Epithelial cell of prostate (primary cell): Measurements from ENCODE around the gene STIMATE.

Experiments
- DNase-seq: peaks from one replicate; pipeline ENCODE4 v3.0.0-alpha.2; 2011; ENCODE audit warnings: low read depth, low spot score
- H3K27ac ChIP-seq: fragments of 450-650 bp; 2 replicates; pipeline ENCODE4 v1.5.1; 2017; ENCODE audit warnings: mild to moderate bottlenecking

The STIMATE gene

DNA sequence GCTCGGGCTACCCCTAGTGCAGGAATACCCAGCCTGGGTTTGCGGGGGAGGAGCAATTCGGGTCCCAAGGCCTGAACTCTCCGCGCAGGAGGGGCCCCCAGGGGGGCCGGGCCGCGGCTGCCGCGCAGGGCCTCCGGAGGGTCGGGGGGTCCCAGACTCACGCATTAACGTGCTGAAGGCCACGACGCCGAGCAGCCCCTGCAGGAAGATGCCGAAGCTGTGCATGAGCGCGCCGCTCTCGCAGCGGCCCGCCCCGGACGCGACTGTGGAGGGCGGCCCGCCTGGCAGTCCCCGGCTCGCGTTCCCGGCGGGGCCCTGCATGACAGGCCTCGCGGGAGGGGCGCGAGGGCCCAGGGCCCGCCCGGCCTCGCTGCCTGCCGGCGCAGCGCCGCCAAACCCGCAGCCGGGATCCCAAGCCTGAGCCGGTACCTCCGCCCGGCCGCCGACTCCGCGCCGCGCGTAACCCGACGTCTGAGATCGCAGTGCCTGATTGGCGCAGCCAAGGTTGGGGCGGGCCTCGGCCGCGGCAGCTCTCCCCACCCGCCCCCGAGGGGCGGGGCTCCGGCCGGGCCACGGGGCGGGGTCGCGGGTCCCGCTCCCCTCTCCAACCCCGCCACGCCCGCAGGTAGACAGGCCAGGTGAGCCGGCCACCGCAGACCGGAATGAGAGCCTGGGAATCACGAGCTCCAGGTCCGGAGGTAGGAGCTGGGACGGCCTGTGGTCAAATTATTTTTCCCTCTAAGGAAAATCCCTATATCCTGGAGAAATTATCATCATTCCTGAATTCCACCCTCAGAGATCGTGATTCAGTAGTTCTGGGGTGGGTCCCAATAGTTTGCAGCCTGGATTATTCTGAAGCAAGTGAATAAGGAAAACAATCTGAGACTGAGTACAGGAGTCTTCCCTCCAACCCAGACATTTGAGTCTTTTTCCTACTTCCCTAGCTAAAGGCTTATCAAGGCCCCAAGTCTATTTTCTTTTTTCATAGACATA lies at the start of gene STIMATE:
Gene STIMATE (minus strand): TSS at position 419 of the 993 bp plus-strand sequence. CDS start 98 bp downstream, at position 321.
- peak; percentile 27 for DNase-seq
- peak within 1 kb of the TSS; percentile 21 for H3K27ac ChIP-seq

DNA sequence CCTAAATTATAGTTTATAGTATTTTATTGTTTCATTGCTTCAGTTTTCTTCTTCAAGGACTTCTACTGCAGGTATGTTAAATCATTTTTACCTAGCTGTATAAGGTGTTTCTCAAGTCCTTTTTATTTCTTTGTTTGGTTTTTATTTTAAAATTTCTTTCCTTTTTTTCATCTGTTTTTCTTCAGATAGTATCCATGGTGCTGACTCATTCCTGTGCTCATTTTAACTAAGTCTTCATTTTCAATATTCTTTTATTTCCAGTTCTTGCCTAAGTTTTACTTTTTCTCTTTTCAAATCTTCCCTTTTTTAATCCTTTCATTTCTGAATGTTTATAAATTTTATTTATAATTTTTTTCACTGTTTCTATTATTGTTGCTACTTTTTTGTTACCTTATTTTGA lies 42.3 kb upstream of the STIMATE start:
- DNase-seq: no peak
- no peak overlapping the region for H3K27ac ChIP-seq

DNA sequence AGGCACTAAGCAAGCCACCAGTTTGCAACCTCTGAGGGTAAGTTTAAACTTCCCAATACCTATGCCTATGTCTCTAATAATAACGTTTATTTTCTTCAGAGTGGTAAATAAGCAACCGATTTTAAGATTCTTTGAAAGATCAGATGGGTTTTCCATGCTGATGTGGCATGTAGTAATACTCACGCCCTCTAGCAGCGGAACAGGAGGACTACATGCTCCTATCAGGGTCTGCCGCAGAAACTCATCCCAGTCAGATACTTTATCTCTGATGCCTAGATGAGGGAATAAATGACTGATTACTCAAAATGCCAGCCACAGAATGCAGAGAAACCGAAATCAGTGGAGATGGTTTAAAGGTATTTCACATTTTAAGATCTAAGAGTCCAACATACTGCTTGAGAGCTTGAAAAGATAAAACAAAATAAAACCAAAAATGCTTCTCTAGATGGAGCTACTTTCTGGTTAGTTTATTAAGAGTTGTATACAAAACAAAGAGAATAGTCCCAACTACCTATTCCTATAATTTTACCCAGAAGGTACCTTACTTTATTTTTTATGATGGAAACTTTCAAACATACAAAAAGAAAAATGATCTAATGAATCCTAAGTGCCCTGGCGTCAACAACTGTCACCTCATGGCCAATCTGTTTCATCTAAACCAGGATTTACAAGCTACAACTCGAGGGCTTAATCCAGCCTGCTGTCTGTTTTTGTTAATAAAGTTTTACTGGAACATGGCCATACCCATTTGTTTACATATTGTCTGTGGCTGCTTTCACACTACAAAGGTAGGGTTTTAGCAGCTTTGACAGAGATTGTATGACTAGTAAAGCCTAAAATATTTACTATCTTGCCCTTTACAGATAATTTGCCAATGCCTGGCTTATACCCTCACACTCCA lies 37.5 kb upstream of the STIMATE start:
- DNase-seq: no peak
- H3K27ac ChIP-seq: no peak overlapping the region

DNA sequence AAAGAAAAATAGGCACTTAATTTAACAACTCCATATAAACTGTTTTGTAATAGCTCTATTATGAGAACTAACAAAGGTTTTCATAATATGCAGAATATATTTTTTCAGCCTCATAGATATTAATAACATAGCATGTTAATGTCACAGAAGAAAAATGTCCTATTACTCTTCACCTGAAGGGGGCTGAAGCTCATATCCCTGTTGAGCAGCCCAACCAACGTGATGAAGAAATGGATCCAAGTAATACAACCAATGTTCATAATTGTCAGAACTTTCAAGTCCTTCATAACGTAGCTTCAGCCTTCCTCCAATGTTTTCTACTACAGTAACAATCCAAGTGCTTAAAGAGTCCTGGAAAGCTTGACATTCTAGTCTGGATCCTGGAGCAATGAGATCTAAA lies 34.5 kb upstream of the STIMATE start:
- DNase-seq: no peak
- no peak overlapping the region for H3K27ac ChIP-seq

DNA sequence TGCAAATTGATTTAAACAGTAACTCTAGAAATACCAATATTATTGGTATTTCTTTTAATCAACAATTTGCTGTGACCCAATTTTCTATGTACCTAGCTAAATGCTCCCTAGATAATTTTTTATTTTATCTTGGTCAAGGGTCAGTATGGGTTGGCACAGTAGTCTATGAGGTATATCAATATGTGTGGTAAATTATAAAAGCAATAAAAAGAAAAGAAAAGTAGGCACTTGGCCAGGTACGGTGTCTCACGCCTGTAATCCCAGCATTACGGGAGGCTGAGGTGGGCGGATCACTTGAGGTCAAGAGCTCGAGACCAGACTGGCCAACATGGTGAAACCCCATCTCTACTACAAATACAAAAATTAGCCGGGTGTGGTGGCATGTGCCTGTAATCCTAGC lies 34.0 kb upstream of the STIMATE start:
- no peak overlapping the region for H3K27ac ChIP-seq

DNA sequence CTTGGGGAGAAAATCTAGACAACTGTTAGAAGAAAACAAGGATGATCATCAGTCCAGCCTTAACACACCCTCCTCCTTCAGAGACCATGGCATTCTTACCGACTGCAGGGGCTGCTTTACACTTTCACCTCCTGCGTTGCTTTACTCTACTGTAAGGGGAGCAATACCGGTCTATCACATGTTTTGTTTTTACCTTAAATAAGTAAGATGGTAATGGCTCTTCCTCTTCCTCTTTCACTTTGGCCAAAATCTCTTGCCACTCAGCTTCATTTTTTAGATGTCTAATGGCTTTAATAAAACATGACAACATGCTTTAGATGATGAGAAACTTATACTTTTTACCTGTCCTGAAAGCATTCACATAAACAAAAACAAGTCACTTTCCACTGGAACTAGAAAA lies 33.4 kb upstream of the STIMATE start:
- H3K27ac ChIP-seq: no peak overlapping the region

More for the DNA sequence above, 34.0 kb upstream of the STIMATE start:
- DNase-seq: no peak

DNA sequence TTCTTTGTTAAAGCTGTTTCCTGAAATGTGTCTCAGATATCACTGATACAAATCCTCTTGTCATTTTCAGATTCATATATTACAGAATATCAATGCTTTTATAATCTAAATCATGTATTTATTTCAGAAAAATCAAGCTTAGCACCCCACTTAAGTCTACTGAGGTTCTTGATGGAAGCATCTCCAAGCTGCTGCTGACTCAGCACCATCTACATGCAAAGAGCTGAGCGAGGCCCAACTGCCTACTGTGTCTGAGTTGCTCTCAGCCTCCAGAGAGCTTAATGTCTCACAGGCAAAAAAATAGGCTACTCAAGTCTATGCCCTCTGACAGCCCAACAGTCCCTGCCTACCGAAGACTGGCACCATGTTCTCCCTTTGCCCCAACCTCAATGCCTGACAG lies 29.2 kb upstream of the STIMATE start:
- DNase-seq: no peak
- no peak overlapping the region for H3K27ac ChIP-seq

More for the DNA sequence above, 33.4 kb upstream of the STIMATE start:
- no peak for DNase-seq

DNA sequence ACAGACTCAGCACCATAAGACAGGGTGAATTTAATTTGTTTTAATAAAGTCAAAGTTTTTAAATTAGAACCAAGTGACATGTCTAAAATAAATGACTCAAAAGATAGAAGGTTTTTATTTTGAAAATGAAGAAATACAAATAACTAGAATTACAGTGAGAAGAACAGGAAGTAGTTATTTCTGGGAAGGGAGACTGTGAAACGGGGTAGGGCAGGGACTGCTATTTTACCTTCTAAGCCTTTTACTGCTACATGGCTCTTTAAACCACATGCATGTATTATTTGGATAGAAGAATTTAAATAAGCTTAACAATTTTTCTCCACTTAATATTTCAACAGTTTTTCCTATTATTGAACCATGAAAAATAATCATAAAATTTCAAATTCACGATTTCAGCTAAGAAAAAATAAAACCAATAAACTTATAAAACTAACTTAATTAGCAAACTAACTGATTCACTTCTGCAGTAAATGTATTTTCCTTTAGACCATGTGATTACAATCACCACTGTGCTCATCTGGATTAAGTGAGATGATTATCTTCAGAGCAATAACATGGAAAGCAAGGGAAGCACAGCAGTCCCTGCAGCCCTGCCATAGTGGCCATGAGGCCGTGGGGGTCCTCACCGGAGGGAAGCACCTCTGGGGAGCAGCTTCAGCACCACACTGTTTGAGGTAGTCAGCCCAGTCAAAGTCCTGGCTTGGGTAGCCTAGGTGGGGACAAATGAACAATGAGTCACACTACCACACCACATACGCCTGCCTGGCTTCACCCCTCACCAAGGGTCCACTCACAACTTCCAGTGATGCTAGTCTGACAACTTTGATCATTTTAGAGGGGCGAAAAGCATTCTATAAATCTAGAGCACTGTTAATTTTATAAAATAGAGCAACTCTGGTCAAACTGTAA lies 28.3 kb upstream of the STIMATE start:
- no peak for DNase-seq
- H3K27ac ChIP-seq: no peak overlapping the region

DNA sequence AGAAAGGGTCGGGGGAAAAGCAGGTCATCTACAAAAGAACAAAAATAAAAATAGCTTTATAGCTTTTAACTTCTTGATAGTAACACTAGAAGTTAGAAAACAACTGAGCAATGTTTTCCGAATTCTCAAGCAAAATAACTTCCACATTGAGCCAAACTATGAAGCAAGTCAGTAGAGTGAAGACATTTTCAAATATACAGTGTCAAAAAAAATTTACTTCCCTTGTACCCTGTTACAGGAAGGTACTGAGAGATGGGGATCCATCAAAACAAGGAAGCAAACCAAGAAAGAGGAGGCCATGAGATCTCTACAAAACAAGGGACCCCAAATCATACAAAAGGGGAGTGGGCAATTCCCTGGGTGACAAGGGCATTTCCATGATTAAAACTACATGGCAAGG lies 26.6 kb upstream of the STIMATE start:
- DNase-seq: no peak
- H3K27ac ChIP-seq: no peak overlapping the region

DNA sequence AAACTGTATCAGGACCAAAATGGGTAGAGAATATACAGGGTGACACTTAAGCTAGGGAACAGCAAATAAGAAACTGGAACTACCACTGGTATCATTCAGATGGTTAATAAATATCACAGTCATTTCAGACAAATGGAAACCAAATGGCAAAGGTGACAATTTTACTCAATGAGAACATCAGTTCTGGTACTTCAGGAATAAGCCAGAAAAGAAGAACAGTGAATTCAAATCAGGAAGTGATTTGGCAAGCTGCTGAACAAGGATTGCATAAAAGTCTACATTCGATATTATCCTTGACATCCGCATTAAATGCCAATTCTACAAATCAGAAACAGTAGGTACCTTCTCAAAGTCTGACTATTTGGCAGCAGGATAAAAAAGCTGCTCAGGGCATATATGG lies 23.5 kb upstream of the STIMATE start:
- no peak for DNase-seq
- H3K27ac ChIP-seq: no peak overlapping the region

DNA sequence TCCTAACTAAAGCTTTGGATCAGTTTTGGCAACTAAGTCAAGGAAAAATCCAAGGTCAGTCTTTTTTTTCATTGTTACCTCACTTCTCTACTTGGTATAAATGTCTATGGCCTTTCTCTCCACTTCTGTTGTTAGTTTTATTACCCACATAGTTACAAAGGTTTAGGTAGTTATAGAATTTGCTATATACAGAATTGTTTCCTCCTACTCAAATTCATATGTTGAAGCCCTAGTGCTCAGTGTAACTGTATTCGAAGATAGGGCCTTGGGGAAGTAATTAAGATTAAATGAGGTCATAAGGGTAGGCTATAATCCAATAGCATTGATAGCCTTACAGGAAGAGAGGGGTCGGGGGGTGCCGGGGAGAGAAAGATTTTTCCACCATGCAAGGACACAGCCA lies 19.7 kb upstream of the STIMATE start:
- no peak for DNase-seq

DNA sequence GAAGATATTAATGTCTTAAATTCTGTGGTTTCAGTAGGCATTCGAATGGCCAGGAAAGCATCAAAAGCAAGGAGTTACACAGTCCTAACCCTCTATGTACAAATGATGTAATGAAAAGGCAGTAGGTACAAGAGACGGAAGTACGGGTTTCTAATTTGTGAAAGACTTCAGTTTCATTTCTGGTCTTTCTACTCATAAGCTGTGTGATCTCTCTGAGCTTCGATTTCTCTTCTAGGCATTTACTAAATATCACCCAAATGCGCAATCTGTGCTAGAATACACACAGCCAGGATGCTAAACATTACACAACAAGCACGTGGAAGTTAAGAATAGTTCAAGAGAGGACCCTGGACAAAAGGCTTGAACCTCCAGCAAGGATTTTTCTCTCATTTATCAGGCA lies 17.9 kb upstream of the STIMATE start:
- no peak for DNase-seq
- H3K27ac ChIP-seq: no peak overlapping the region

More for the DNA sequence above, 19.7 kb upstream of the STIMATE start:
- H3K27ac ChIP-seq: no peak overlapping the region

DNA sequence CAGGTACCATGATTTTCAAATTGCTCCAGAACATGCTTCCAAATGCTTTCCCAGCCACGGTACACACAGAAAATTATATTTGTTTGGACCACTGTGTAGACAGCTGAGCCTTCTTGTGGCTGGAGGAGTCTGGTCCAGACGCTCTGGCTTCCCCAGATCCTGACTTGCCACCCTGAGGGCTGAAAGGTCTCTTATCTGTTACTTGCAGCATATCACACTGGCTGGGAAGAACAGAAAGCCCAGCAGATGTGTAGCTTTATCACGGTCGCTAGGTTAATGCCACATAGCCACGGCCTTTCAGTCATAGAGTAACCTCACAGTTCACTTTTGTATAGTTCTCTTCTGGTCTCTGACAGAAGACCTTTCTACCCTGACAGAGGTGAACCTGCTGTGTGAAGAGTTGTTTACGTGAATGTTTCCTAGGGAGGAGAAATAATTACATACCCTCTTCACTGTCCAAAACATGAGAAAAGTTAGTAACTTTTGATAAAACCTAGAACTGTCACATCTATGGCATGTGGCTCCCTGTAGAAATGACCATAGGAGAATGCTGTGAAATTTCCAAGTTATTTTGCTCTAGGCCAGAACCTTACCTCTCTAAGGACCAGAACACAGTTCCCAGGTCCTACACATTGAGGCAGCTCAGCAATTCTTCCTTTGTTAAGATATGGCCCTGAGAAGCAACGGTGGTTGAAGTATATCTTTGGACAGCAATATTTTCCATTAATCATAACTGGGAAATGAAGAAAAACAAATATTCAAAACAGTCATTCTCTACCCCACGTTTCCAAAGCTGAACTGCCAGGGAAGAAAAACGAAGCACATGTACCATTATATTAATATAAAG lies 15.8 kb upstream of the STIMATE start:
- H3K27ac ChIP-seq: no peak overlapping the region
- DNase-seq: no peak

DNA sequence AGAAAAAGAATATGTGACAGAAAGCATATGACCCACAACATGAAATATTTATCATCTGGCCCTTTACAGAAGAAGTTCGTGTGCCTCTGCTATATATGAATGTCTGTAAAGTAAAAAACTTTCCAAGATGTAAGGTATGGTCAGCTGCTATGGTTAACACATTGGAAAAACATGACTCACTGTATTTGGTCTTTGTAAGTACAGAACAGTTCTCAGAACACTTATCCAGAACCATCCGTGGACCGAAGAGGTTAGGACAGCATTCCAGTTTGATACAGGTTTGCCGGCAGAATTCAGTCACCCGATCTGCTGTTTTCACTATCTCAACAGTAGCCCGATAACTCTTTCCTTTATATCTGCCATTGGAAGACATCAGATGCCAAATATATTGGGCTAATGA lies 13.5 kb upstream of the STIMATE start:
- no peak for DNase-seq
- no peak overlapping the region for H3K27ac ChIP-seq

DNA sequence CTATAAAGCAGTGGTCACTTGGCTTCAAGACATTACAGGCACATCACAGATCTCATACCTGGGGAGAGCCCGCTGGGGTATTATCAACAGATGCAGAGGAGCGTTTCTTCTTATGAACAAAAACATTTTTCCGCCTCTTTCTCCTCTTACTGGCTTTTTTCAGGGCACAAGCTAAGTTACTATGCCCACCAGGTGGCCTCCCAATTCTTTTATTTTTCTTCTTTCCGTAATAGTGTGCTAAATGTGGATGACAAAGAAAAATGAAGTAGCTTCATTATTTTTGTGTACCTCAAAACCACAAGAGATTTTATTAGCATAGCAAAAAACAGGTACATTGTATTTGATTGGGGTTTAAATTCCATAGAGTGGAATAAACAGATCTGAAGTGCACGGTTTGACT lies 10.1 kb upstream of the STIMATE start:
- no peak overlapping the region for H3K27ac ChIP-seq
- DNase-seq: no peak

DNA sequence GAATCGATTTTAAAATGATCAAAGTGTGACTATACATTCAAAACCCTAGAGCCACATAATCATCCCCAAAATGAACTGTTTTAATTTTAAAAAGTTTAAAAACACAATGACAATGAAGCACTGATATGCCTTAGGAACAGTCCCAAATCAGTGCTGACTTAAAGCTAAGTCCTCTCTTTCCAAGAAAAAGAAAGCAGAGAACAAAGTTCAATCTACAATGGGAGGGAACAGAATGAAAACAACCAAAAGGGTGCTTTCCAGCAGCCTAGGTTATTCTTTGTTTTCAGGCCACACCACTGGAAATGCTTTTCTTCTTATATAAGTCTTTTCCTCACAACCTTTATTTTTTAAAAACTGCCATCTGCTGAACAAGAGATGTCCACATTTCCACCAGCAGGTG lies 7.2 kb upstream of the STIMATE start:
- no peak overlapping the region for H3K27ac ChIP-seq
- no peak for DNase-seq

DNA sequence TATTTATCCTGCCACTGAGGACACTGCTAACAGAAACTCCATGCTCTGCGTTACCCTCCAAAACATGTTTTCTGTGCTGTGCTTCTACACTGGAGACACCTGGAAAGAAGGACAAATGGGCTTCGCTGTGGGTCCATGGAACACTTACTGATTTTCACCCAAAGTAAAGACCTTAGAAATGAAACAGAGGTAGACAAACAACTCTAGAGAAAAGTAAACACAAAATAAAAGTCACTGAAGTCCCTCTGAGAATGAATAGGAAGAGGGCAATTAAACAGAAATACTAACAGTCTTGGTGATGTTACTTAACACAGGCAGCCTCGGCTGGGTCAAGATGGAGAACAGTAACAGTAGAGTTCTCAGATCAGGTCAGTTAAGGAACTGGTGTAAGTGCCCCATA lies 6.7 kb upstream of the STIMATE start:
- DNase-seq: no peak
- no peak overlapping the region for H3K27ac ChIP-seq

DNA sequence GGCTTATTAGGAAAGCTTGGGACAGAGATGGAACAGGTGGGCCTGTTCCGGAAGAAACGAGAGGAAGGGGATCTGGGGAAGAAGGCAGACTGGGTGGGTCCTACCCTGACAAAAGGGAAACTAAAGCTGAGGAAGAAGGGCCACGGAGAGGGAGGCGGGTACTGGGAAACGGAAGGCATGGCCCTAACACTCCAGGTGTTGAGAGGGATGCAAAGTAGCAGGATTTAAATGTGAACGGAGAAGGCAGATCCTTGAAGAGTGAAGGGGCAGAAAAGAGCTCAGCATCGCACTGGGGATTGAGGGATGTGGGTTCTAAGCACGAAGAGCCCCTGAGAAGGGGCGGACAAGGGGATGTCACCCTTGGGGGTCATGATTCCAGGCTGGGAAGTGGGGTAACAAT lies 735 bp downstream of the STIMATE start:
- DNase-seq: no peak
- no peak overlapping the region for H3K27ac ChIP-seq

DNA sequence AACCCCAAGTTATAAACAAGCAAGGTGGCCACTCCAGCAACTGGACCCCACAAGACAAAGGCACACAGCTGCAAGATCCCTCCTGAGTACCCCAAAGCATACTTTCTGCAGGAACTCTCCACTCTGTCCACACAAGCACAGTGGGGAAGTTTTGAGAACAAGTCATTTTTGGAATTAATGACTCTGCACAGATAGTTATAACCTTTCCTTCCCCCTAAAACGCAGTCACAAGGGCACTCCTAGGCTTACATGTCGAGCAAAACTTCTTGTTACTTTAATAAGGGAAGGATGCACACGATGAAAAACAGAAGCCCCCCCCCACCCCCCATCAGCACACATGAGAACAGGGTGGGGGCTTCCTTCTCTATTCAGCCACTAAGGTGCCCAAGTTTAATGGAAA lies 1.2 kb downstream of the STIMATE start:
- no peak overlapping the region for H3K27ac ChIP-seq
- DNase-seq: no peak
